Ammon's horn (tissue), 1 donor: ENCODE data around the gene NASP.
"Not testable (repeated sequence)": the region's sequence is repeated elsewhere in the genome, so short reads cannot be mapped to it uniquely, and the experiment has no call there.

ENCODE experiments used
- DNase-seq: peaks from one replicate; pipeline ENCODE4 v3.0.0-alpha.2; 2016; ENCODE audit warnings: low spot score

NASP gene

GRCh38 chr1:45569962-45570581 lies 13.8 kb upstream of the NASP start:
- DNase-seq: peak; percentile 89

GRCh38 chr1:45570631-45571030 lies 13.2 kb upstream of the NASP start:
- DNase-seq: no peak

GRCh38 chr1:45573231-45573804 lies 10.5 kb upstream of the NASP start:
- no peak for DNase-seq

- no peak for DNase-seq
These were observed 9.7 kb upstream of the NASP start for GRCh38 chr1:45574105-45574626.

GRCh38 chr1:45583264-45583665 lies 576 bp upstream of the NASP start:
- DNase-seq: peak; percentile 99

GRCh38 chr1:45584351-45585109 lies 689 bp downstream of the NASP start:
- DNase-seq: peak; percentile 91

- no peak for DNase-seq
These were observed 1.2 kb downstream of the NASP start for GRCh38 chr1:45585110-45585426.

- DNase-seq: no peak
These were observed 1.7 kb downstream of the NASP start for GRCh38 chr1:45585496-45586075.

GRCh38 chr1:45586769-45587168 lies 2.9 kb downstream of the NASP start:
- no peak for DNase-seq

- DNase-seq: no peak
These were observed 6.0 kb downstream of the NASP start for GRCh38 chr1:45589861-45590260.

GRCh38 chr1:45594412-45594811 lies 10.6 kb downstream of the NASP start:
- no peak for DNase-seq

GRCh38 chr1:45596765-45597164 lies 12.9 kb downstream of the NASP start:
- not testable (repeated sequence) for DNase-seq

GRCh38 chr1:45604239-45604638 lies 20.4 kb downstream of the NASP start:
- no peak for DNase-seq

- no peak for DNase-seq
These were observed 23.7 kb downstream of the NASP start for GRCh38 chr1:45607404-45608074.

- no peak for DNase-seq
These were observed 24.6 kb downstream of the NASP start for GRCh38 chr1:45608175-45609156.

- DNase-seq: no peak
These were observed 26.9 kb downstream of the NASP start for GRCh38 chr1:45610589-45611226.

GRCh38 chr1:45612941-45613579 lies 29.2 kb downstream of the NASP start:
- no peak for DNase-seq

GRCh38 chr1:45615885-45616284 lies 32.0 kb downstream of the NASP start:
- no peak for DNase-seq

GRCh38 chr1:45617618-45618017 lies 33.8 kb downstream of the NASP start:
- DNase-seq: no peak
